Diencephalon (tissue), 1 donor: ENCODE results near the gene CILP. TPM values are rescaled to one million over a fixed set of nuclear protein-coding genes. Genes with fewer than 3 reads are reported as not detected.

Experiments
- small RNA-seq: library from RNA; depleted of rRNA; stranded (forward); fragments of <200 nt; gene quantifications from one replicate; pipeline ENCODE3, GENCODE V24; 2014
- total RNA-seq: library from RNA; depleted of rRNA; stranded (reverse); fragments of >200 nt; gene quantifications from one replicate; pipeline ENCODE4 v1.2.3, GENCODE V29; 2014

Gene CILP
- total RNA-seq: 0.23 TPM

GRCh38 chr15:65210770-65211481 is at the start of gene CILP:
TSS of gene CILP (minus strand) at chr15:65211473. CDS start at chr15:65209755, 1,718 bp downstream.

GRCh38 chr15:65184868-65185717 is 26.2 kb downstream of the CILP start, which contains the start of gene CLPX:
TSS of gene CLPX (minus strand) at chr15:65185342. CDS start at chr15:65185153, 189 bp downstream.

Small RNA genes within 50 kb of the gene (small RNA-seq; reads per million reads assigned to genes)
- not detected for gene AC068213.1
- not detected for gene RNU6-686P

Other genes starting within 250 kb of the CILP start
- gene SPG21, start 221.6 kb downstream of the CILP start, total RNA-seq: 55.8 TPM
- gene MTFMT, start 181.8 kb downstream of the CILP start, total RNA-seq: 14.5 TPM
- 0.69 TPM for gene SLC51B, start 166.1 kb downstream of the CILP start, total RNA-seq
- 6.2 TPM for gene RASL12, start 143.5 kb downstream of the CILP start, total RNA-seq
- not detected for gene KBTBD13, start 134.7 kb downstream of the CILP start, total RNA-seq
- 5.8 TPM for gene UBAP1L, start 96.3 kb downstream of the CILP start, total RNA-seq
- 22.1 TPM for gene PDCD7, start 77.7 kb downstream of the CILP start, total RNA-seq
- gene CLPX, start 26.1 kb downstream of the CILP start, total RNA-seq: 66.9 TPM
- gene PARP16, start 75.4 kb upstream of the CILP start, total RNA-seq: 9.5 TPM
- not detected for gene RNU5A-1, start 84.6 kb upstream of the CILP start, total RNA-seq
- not detected for gene RNU5B-1, start 93.2 kb upstream of the CILP start, total RNA-seq
- 6.7 TPM for gene IGDCC3, start 166.5 kb upstream of the CILP start, total RNA-seq
- gene IGDCC4, start 211.5 kb upstream of the CILP start, total RNA-seq: 11.3 TPM